ENCODE measurements around the gene NEFH. TPM values are rescaled to one million over a fixed set of nuclear protein-coding genes. Genes with fewer than 3 reads are reported as not detected.

NEFH gene
- total RNA-seq, 1 donor from 2014 or later, result 3.5 TPM

DNA sequence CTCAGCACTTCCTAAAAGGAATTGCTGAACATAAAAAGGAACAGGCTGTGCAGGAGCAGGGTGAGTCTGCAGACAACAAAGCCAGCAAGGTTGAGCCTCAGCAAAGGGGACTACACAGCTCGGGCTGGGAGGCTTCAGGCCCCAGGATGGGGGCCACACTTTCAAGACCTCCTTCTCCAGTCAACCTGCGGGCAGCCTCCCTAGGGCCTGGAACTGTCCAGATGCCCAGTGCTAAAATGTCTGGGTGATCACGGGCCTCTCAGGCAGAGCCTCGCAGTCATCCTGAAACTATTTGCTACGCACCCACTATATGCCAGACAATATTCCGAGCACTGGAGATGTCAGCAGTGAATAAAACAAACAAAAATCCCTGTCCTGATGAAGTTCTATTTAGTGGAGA, 3.9 kb upstream of the NEFH start:
- TF ChIP-seq, protein P1, sequence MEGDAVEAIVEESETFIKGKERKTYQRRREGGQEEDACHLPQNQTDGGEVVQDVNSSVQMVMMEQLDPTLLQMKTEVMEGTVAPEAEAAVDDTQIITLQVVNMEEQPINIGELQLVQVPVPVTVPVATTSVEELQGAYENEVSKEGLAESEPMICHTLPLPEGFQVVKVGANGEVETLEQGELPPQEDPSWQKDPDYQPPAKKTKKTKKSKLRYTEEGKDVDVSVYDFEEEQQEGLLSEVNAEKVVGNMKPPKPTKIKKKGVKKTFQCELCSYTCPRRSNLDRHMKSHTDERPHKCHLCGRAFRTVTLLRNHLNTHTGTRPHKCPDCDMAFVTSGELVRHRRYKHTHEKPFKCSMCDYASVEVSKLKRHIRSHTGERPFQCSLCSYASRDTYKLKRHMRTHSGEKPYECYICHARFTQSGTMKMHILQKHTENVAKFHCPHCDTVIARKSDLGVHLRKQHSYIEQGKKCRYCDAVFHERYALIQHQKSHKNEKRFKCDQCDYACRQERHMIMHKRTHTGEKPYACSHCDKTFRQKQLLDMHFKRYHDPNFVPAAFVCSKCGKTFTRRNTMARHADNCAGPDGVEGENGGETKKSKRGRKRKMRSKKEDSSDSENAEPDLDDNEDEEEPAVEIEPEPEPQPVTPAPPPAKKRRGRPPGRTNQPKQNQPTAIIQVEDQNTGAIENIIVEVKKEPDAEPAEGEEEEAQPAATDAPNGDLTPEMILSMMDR (IDR thresholded peaks at IDR 0.05), result no peak
- peaks cover 45% of the 10 kb centered on the region for H3K27me3 Mint-ChIP-seq (ENCODE audit: low read depth)
- H3K4me3 Mint-ChIP-seq (ENCODE audit: unreplicated experiment), result no peak overlapping the region
- H3K4me1 Mint-ChIP-seq (ENCODE audit: low read depth), result peaks cover 13% of the 10 kb centered on the region
- H3K27ac Mint-ChIP-seq (ENCODE audit: unreplicated experiment), result no peak overlapping the region
- no peaks in the 10 kb centered on the region for H3K36me3 Mint-ChIP-seq (ENCODE audit: low read depth)
- H3K9me3 Mint-ChIP-seq (ENCODE audit: low read depth), result no peaks in the 10 kb centered on the region
- no peak for DNase-seq (ENCODE audit: low spot score)

DNA sequence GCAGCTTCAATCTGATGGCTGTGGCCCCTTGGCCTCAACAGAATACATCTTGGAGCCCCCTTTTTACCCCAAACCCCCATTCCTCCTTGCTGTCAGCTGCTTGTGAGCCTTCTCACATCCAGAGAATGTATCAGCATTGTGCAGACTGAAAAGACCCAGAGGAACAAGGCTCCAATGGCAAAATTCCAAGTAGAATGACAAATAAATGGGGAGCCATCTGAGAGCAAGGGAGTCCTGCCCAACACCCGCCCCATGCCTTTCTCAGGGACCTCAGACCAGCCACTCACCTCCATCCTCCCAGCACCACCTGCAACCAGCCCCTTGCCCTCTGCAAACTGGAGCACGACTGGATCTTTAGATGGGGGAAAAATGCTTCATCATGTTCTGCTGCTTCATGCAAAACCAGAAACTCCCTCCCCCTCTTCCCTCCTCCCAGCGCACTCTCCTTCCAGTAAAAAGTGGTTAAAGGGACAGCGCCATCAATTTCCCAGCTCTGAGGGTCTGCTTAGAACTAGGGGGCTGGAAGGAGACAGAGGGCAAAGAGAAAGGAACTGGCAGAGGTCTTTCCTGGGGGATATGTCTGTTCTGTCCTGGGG, 2.2 kb upstream of the NEFH start:
- Mint-ChIP-seq H3K27me3 (ENCODE audit: low read depth) (peaks cover 46% of the 10 kb centered on the region), H3K4me3 (ENCODE audit: unreplicated experiment) (no peak overlapping the region), H3K9me3 (ENCODE audit: low read depth) (no peaks in the 10 kb centered on the region), H3K4me1 (ENCODE audit: low read depth) (peaks cover 22% of the 10 kb centered on the region), H3K36me3 (ENCODE audit: low read depth) (peaks cover 1% of the 10 kb centered on the region), H3K27ac (ENCODE audit: unreplicated experiment) (no peak overlapping the region)
- DNase-seq (ENCODE audit: low spot score), result no peak
- TF ChIP-seq, protein P1 (IDR thresholded peaks at IDR 0.05), result no peak

DNA sequence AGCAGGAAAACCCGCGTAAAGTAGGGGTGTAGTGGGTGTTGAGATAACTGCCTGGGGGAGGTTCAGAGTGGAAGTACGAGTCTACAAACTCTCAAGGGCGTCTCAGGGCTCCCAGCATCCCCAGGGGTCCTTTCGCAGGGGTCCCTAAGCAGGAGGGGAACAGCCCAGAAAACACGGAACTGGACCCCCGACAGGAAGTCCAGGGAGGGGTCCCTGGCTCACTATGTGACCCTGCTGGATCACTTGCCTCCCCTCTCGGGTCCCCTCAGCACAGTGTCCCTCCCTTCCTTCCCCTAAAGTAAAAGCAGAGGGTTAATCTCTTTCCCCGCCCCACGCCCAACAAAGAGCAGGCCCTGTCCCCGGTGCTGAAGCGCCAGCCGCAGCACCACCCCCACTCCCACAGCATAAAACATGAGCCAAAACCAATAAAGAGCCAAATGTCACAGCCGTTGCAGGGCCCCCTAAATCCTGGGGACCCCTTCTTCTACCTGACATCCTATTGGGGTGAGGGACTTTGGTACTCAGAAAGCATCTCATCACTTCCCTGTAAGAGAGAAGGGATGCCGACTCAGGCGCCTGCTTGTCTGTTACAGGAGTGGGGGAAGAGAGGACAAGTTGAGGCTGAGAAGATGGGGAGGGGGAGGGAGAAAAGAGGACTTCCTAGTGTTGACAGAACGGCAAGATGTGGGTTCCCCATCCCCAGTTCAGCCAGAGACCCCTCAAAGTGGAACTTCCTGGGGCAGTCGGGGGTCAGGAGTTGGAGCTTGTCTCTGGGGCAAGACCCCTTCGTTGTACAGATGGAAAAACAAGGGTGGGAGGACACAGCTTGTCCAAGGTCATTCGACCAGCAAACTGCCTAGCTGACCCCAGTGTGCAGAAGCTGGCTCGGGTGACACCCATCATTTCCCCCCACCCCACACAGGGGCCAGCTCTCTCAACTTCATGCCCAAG, 1.4 kb upstream of the NEFH start:
- H3K4me1 Mint-ChIP-seq (ENCODE audit: low read depth), result peaks cover 22% of the 10 kb centered on the region
- no peaks in the 10 kb centered on the region for H3K9me3 Mint-ChIP-seq (ENCODE audit: low read depth)
- no peak overlapping the region for H3K4me3 Mint-ChIP-seq (ENCODE audit: unreplicated experiment)
- TF ChIP-seq, protein P1 (IDR thresholded peaks at IDR 0.05), result no peak
- peaks cover 39% of the 10 kb centered on the region for H3K27me3 Mint-ChIP-seq (ENCODE audit: low read depth)
- no peak overlapping the region for H3K27ac Mint-ChIP-seq (ENCODE audit: unreplicated experiment)
- H3K36me3 Mint-ChIP-seq (ENCODE audit: low read depth), result peaks cover 1% of the 10 kb centered on the region
- no peak for DNase-seq (ENCODE audit: low spot score)

DNA sequence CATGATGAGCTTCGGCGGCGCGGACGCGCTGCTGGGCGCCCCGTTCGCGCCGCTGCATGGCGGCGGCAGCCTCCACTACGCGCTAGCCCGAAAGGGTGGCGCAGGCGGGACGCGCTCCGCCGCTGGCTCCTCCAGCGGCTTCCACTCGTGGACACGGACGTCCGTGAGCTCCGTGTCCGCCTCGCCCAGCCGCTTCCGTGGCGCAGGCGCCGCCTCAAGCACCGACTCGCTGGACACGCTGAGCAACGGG, 169 bp downstream of the NEFH start:
- peaks cover 22% of the 10 kb centered on the region for H3K4me1 Mint-ChIP-seq (ENCODE audit: low read depth)

More for the DNA sequence above, 169 bp downstream of the NEFH start:
- Mint-ChIP-seq H3K27ac (ENCODE audit: unreplicated experiment) (no peak overlapping the region), H3K36me3 (ENCODE audit: low read depth) (peaks cover 1% of the 10 kb centered on the region), H3K27me3 (ENCODE audit: low read depth) (peaks cover 38% of the 10 kb centered on the region), H3K4me3 (ENCODE audit: unreplicated experiment) (peak overlapping the region; percentile 6), H3K9me3 (ENCODE audit: low read depth) (no peaks in the 10 kb centered on the region)
- TF ChIP-seq, protein P1 (IDR thresholded peaks at IDR 0.05), result no peak
- no peak for DNase-seq (ENCODE audit: low spot score)
